Stomach (tissue), 4 donors: ENCODE data around the gene GJD2.

Source experiments
- CTCF ChIP-seq, 7 experiments: fragments of 450-650 bp in 4 of 7; fragments of 200-600 bp in 3 of 7; sonication (generic) in 3 of 7; IDR thresholded peaks; one replicate each; pipeline ENCODE4 v1.5.1; 2016 to 2019; ENCODE audit warnings: antibody characterized with exemption in 7 of 7, control low read depth in 2 of 7, mild to moderate bottlenecking in 1 of 7
- EP300 ChIP-seq: sonication (generic); formaldehyde crosslinking; IDR thresholded peaks from one replicate; pipeline ENCODE4 v1.6.1; 2017; ENCODE audit warnings: antibody characterized with exemption
- POLR2A ChIP-seq, 4 donors: fragments of 450-650 bp; IDR thresholded peaks; one replicate each; pipeline ENCODE4 v1.6.1; 2016; ENCODE audit warnings: antibody characterized with exemption in 4 of 4, control low read depth in 2 of 4, mild to moderate bottlenecking in 1 of 4, moderate library complexity in 1 of 4
- POLR2AphosphoS5 ChIP-seq, 3 donors: sonication (generic); formaldehyde crosslinking; IDR thresholded peaks; one replicate each; pipeline ENCODE4 v1.6.1; 2016; ENCODE audit warnings: antibody characterized with exemption in 3 of 3

GRCh38 chr15:34768530-34768929, 13.7 kb upstream of the GJD2 start:
- TF ChIP-seq CTCF (IDR thresholded peaks at IDR 0.05) (no peak), POLR2AphosphoS5 (IDR thresholded peaks at IDR 0.05) (no peak), POLR2A (IDR thresholded peaks at IDR 0.05) (no peak), EP300 (no peak)
